Measurements from ENCODE around the gene EXOC4.

EXOC4 gene

GRCh38 chr7:133601617-133602016 is 348.7 kb downstream of the EXOC4 start:
- Histone ChIP-seq H3K9ac (ENCODE audit: low read length in 5 of 5) (no peak overlapping the region), H3K27me3 (ENCODE audit: control insufficient read depth in 5 of 5, insufficient read depth in 4 of 5, low read length in 5 of 5) (no peaks in the 10 kb centered on the region), H3K9me3 (ENCODE audit: control insufficient read depth in 5 of 5, low read length in 5 of 5) (no peaks in the 10 kb centered on the region), H3K36me3 (ENCODE audit: control insufficient read depth in 5 of 5, insufficient read depth in 5 of 5, low read length in 5 of 5) (no peaks in the 10 kb centered on the region), H3K4me1 (ENCODE audit: control insufficient read depth in 5 of 5, insufficient read depth in 5 of 5, low read length in 5 of 5) (peaks cover 0 to 10% (median 7%) of the 10 kb centered on the region in 5 donors), H3K4me3 (ENCODE audit: low read depth in 1 of 5, low read length in 5 of 5) (no peak overlapping the region), H3K27ac (ENCODE audit: low read depth, low read length) (no peak overlapping the region)

DNA sequence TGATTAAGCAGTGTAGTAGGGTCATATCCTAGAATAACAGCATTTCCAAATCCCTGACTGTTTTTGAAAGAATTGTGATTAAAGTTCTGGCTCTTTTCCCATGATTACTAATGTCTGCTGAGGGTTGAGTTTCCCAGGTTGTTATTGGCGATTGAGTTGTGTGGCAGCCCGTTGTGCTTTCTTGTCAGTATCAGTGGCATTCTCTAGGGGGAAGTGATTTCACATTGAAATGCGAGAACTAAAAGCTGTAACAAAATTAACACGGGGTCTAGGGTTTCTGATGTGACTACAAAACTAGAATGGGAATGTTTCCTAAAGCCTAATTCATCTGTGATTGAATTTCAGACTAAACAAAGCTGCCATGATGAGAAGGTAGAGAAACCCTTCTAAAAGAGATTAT is 349.4 kb downstream of the EXOC4 start:
- Histone ChIP-seq H3K9ac (ENCODE audit: low read length in 5 of 5) (no peak overlapping the region), H3K36me3 (ENCODE audit: control insufficient read depth in 5 of 5, insufficient read depth in 5 of 5, low read length in 5 of 5) (no peaks in the 10 kb centered on the region), H3K4me3 (ENCODE audit: low read depth in 1 of 5, low read length in 5 of 5) (no peak overlapping the region), H3K27ac (ENCODE audit: low read depth, low read length) (no peak overlapping the region), H3K9me3 (ENCODE audit: control insufficient read depth in 5 of 5, low read length in 5 of 5) (no peaks in the 10 kb centered on the region), H3K27me3 (ENCODE audit: control insufficient read depth in 5 of 5, insufficient read depth in 4 of 5, low read length in 5 of 5) (no peaks in the 10 kb centered on the region), H3K4me1 (ENCODE audit: control insufficient read depth in 5 of 5, insufficient read depth in 5 of 5, low read length in 5 of 5) (peaks cover 0 to 10% (median 7%) of the 10 kb centered on the region in 5 donors)

GRCh38 chr7:133606991-133607390 is 354.1 kb downstream of the EXOC4 start:
- Histone ChIP-seq H3K9me3 (ENCODE audit: control insufficient read depth in 5 of 5, low read length in 5 of 5) (no peaks in the 10 kb centered on the region), H3K27ac (ENCODE audit: low read depth, low read length) (no peak overlapping the region), H3K36me3 (ENCODE audit: control insufficient read depth in 5 of 5, insufficient read depth in 5 of 5, low read length in 5 of 5) (no peaks in the 10 kb centered on the region), H3K4me3 (ENCODE audit: low read depth in 1 of 5, low read length in 5 of 5) (no peak overlapping the region), H3K9ac (ENCODE audit: low read length in 5 of 5) (no peak overlapping the region), H3K27me3 (ENCODE audit: control insufficient read depth in 5 of 5, insufficient read depth in 4 of 5, low read length in 5 of 5) (no peaks in the 10 kb centered on the region), H3K4me1 (ENCODE audit: control insufficient read depth in 5 of 5, insufficient read depth in 5 of 5, low read length in 5 of 5) (peaks cover 0 to 5% (median 2%) of the 10 kb centered on the region in 5 donors)

GRCh38 chr7:133609806-133610205 is 356.9 kb downstream of the EXOC4 start:
- H3K36me3 ChIP-seq (ENCODE audit: control insufficient read depth in 5 of 5, insufficient read depth in 5 of 5, low read length in 5 of 5): no peaks in the 10 kb centered on the region
- peaks cover 0 to 3% (median 0%) of the 10 kb centered on the region in 5 donors for H3K4me1 ChIP-seq (ENCODE audit: control insufficient read depth in 5 of 5, insufficient read depth in 5 of 5, low read length in 5 of 5)
- H3K4me3 ChIP-seq (ENCODE audit: low read depth in 1 of 5, low read length in 5 of 5): no peak overlapping the region
- H3K27ac ChIP-seq (ENCODE audit: low read depth, low read length): no peak overlapping the region
- H3K27me3 ChIP-seq (ENCODE audit: control insufficient read depth in 5 of 5, insufficient read depth in 4 of 5, low read length in 5 of 5): no peaks in the 10 kb centered on the region
- no peaks in the 10 kb centered on the region for H3K9me3 ChIP-seq (ENCODE audit: control insufficient read depth in 5 of 5, low read length in 5 of 5)
- no peak overlapping the region for H3K9ac ChIP-seq (ENCODE audit: low read length in 5 of 5)

GRCh38 chr7:133611955-133612354 is 359.1 kb downstream of the EXOC4 start:
- Histone ChIP-seq H3K27ac (ENCODE audit: low read depth, low read length) (no peak overlapping the region), H3K27me3 (ENCODE audit: control insufficient read depth in 5 of 5, insufficient read depth in 4 of 5, low read length in 5 of 5) (no peaks in the 10 kb centered on the region), H3K9me3 (ENCODE audit: control insufficient read depth in 5 of 5, low read length in 5 of 5) (no peaks in the 10 kb centered on the region), H3K4me1 (ENCODE audit: control insufficient read depth in 5 of 5, insufficient read depth in 5 of 5, low read length in 5 of 5) (peaks cover 0 to 3% (median 0%) of the 10 kb centered on the region in 5 donors), H3K36me3 (ENCODE audit: control insufficient read depth in 5 of 5, insufficient read depth in 5 of 5, low read length in 5 of 5) (no peaks in the 10 kb centered on the region), H3K9ac (ENCODE audit: low read length in 5 of 5) (no peak overlapping the region), H3K4me3 (ENCODE audit: low read depth in 1 of 5, low read length in 5 of 5) (no peak overlapping the region)

- Histone ChIP-seq H3K9me3 (ENCODE audit: control insufficient read depth in 5 of 5, low read length in 5 of 5) (no peaks in the 10 kb centered on the region), H3K4me1 (ENCODE audit: control insufficient read depth in 5 of 5, insufficient read depth in 5 of 5, low read length in 5 of 5) (peaks cover 0 to 3% (median 0%) of the 10 kb centered on the region in 5 donors), H3K4me3 (ENCODE audit: low read depth in 1 of 5, low read length in 5 of 5) (no peak overlapping the region), H3K27me3 (ENCODE audit: control insufficient read depth in 5 of 5, insufficient read depth in 4 of 5, low read length in 5 of 5) (no peaks in the 10 kb centered on the region), H3K36me3 (ENCODE audit: control insufficient read depth in 5 of 5, insufficient read depth in 5 of 5, low read length in 5 of 5) (no peaks in the 10 kb centered on the region), H3K9ac (ENCODE audit: low read length in 5 of 5) (no peak overlapping the region), H3K27ac (ENCODE audit: low read depth, low read length) (no peak overlapping the region)
Observed at GRCh38 chr7:133613250-133613790, 360.4 kb downstream of the EXOC4 start.

- H3K27me3 ChIP-seq (ENCODE audit: control insufficient read depth in 5 of 5, insufficient read depth in 4 of 5, low read length in 5 of 5): no peaks in the 10 kb centered on the region
- H3K4me1 ChIP-seq (ENCODE audit: control insufficient read depth in 5 of 5, insufficient read depth in 5 of 5, low read length in 5 of 5): peaks cover 0 to 3% (median 0%) of the 10 kb centered on the region in 5 donors
- no peak overlapping the region for H3K9ac ChIP-seq (ENCODE audit: low read length in 5 of 5)
- no peak overlapping the region for H3K4me3 ChIP-seq (ENCODE audit: low read depth in 1 of 5, low read length in 5 of 5)
- H3K9me3 ChIP-seq (ENCODE audit: control insufficient read depth in 5 of 5, low read length in 5 of 5): no peaks in the 10 kb centered on the region
- H3K27ac ChIP-seq (ENCODE audit: low read depth, low read length): no peak overlapping the region
- H3K36me3 ChIP-seq (ENCODE audit: control insufficient read depth in 5 of 5, insufficient read depth in 5 of 5, low read length in 5 of 5): no peaks in the 10 kb centered on the region
Observed at GRCh38 chr7:133614251-133614650, 361.4 kb downstream of the EXOC4 start.

GRCh38 chr7:133618970-133619369 is 366.1 kb downstream of the EXOC4 start:
- no peak overlapping the region for H3K4me3 ChIP-seq (ENCODE audit: low read depth in 1 of 5, low read length in 5 of 5)
- H3K27me3 ChIP-seq (ENCODE audit: control insufficient read depth in 5 of 5, insufficient read depth in 4 of 5, low read length in 5 of 5): no peaks in the 10 kb centered on the region
- H3K9ac ChIP-seq (ENCODE audit: low read length in 5 of 5): no peak overlapping the region
- no peak overlapping the region for H3K27ac ChIP-seq (ENCODE audit: low read depth, low read length)
- no peaks in the 10 kb centered on the region for H3K36me3 ChIP-seq (ENCODE audit: control insufficient read depth in 5 of 5, insufficient read depth in 5 of 5, low read length in 5 of 5)
- no peaks in the 10 kb centered on the region for H3K9me3 ChIP-seq (ENCODE audit: control insufficient read depth in 5 of 5, low read length in 5 of 5)
- no peaks in the 10 kb centered on the region for H3K4me1 ChIP-seq (ENCODE audit: control insufficient read depth in 5 of 5, insufficient read depth in 5 of 5, low read length in 5 of 5)

GRCh38 chr7:133619491-133619890 is 366.6 kb downstream of the EXOC4 start:
- H3K9me3 ChIP-seq (ENCODE audit: control insufficient read depth in 5 of 5, low read length in 5 of 5): no peaks in the 10 kb centered on the region
- no peak overlapping the region for H3K4me3 ChIP-seq (ENCODE audit: low read depth in 1 of 5, low read length in 5 of 5)
- no peaks in the 10 kb centered on the region for H3K27me3 ChIP-seq (ENCODE audit: control insufficient read depth in 5 of 5, insufficient read depth in 4 of 5, low read length in 5 of 5)
- H3K27ac ChIP-seq (ENCODE audit: low read depth, low read length): no peak overlapping the region
- H3K36me3 ChIP-seq (ENCODE audit: control insufficient read depth in 5 of 5, insufficient read depth in 5 of 5, low read length in 5 of 5): no peaks in the 10 kb centered on the region
- H3K9ac ChIP-seq (ENCODE audit: low read length in 5 of 5): no peak overlapping the region
- no peaks in the 10 kb centered on the region for H3K4me1 ChIP-seq (ENCODE audit: control insufficient read depth in 5 of 5, insufficient read depth in 5 of 5, low read length in 5 of 5)

DNA sequence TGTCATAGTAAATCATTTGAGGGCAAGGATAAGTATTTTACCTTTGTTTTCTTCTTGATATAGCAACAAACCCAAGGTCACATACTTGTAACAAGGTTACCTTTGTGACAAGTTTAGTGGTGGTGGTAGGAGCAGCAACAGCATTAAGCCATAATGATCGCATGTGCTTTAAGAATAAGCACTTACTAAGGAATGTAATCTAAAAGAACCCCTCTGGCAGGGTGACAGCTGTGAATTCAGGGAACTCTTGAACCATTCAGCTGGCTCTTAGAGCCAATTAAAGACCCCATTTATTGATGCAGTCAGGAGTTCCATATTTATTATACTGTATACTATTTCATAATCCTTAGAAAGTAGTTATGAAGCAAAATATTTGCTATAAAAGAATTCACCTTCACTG is 370.8 kb downstream of the EXOC4 start:
- H3K9me3 ChIP-seq (ENCODE audit: control insufficient read depth in 5 of 5, low read length in 5 of 5): no peaks in the 10 kb centered on the region
- no peak overlapping the region for H3K4me3 ChIP-seq (ENCODE audit: low read depth in 1 of 5, low read length in 5 of 5)
- no peak overlapping the region for H3K27ac ChIP-seq (ENCODE audit: low read depth, low read length)
- H3K9ac ChIP-seq (ENCODE audit: low read length in 5 of 5): no peak overlapping the region
- H3K4me1 ChIP-seq (ENCODE audit: control insufficient read depth in 5 of 5, insufficient read depth in 5 of 5, low read length in 5 of 5): no peaks in the 10 kb centered on the region
- H3K36me3 ChIP-seq (ENCODE audit: control insufficient read depth in 5 of 5, insufficient read depth in 5 of 5, low read length in 5 of 5): no peaks in the 10 kb centered on the region
- H3K27me3 ChIP-seq (ENCODE audit: control insufficient read depth in 5 of 5, insufficient read depth in 4 of 5, low read length in 5 of 5): no peaks in the 10 kb centered on the region

DNA sequence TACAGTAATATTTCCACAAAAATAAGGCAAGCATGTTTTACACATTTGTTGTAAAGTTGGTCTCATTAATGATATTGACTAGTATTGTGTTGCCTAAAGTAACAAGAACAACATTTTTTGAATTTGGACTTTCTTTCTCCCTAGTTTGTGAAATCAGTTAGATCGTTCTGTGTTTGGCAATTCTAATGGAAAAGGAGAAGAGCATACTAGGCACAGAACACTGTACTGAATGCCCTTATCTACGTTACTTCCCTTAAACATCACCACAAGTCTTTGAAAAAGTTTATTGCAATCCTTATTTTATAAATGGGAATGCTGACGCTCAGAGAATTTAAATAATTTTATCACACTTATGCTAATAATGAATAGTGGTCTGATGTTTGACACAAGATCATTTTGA is 372.2 kb downstream of the EXOC4 start:
- Histone ChIP-seq H3K4me1 (ENCODE audit: control insufficient read depth in 5 of 5, insufficient read depth in 5 of 5, low read length in 5 of 5) (no peaks in the 10 kb centered on the region), H3K36me3 (ENCODE audit: control insufficient read depth in 5 of 5, insufficient read depth in 5 of 5, low read length in 5 of 5) (peaks cover 0 to 4% (median under 1%) of the 10 kb centered on the region in 5 donors)

More for the DNA sequence above, 372.2 kb downstream of the EXOC4 start:
- Histone ChIP-seq H3K27ac (ENCODE audit: low read depth, low read length) (no peak overlapping the region), H3K9me3 (ENCODE audit: control insufficient read depth in 5 of 5, low read length in 5 of 5) (no peaks in the 10 kb centered on the region), H3K9ac (ENCODE audit: low read length in 5 of 5) (no peak overlapping the region), H3K27me3 (ENCODE audit: control insufficient read depth in 5 of 5, insufficient read depth in 4 of 5, low read length in 5 of 5) (no peaks in the 10 kb centered on the region), H3K4me3 (ENCODE audit: low read depth in 1 of 5, low read length in 5 of 5) (no peak overlapping the region)

All from subcutaneous abdominal adipose tissue (tissue), 5 donors.